HuH-7 (cell line): ENCODE results near the gene UPF1.
A peak's percentile ranks its signal among the peaks of the same experiment; 100 is the strongest.

Experiments used
- DNase-seq: peaks from one replicate; pipeline ENCODE4 v3.0.0; 2011; ENCODE audit warnings: low spot score

The UPF1 gene

GRCh38 chr19:18875726-18876125, 44.0 kb downstream of the UPF1 start:
- no peak for DNase-seq

GRCh38 chr19:18876865-18877264, 45.1 kb downstream of the UPF1 start:
- no peak for DNase-seq

DNA sequence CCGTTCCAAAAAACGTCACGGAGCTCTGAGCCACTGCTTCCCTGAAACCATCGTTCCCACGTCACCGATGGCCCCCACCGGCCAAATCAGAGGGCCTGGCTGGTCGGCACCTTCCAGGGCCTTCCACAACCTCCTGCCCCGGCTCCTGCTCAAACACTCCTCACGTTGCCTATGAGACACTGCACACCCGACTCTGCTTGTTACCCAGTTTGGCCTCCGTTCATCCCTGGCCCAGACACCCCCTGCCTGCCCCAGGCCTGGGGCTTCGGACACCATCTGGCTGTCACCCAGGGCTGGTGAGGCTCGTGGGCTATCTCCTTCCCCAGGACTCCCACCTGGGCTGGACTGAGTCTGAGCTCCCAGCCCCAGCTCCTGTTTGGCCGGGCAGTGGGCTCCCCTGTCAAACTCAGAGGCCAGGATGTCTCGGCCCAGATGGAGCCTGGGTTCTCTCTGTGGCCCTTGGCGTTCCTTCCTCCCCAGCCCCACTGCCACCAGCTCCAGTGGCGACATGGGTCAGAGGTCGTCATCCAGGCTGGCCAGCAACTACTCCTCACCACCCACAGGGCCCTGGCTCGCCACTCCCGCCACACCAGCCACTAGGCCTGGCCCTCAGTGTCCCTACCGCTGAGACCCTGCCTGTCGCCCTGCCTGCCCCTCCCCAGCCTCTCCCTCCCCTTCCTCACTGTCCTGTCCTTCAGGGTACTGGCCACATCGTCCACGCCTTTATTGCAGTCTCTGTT, 46.5 kb downstream of the UPF1 start:
- DNase-seq = no peak

DNA sequence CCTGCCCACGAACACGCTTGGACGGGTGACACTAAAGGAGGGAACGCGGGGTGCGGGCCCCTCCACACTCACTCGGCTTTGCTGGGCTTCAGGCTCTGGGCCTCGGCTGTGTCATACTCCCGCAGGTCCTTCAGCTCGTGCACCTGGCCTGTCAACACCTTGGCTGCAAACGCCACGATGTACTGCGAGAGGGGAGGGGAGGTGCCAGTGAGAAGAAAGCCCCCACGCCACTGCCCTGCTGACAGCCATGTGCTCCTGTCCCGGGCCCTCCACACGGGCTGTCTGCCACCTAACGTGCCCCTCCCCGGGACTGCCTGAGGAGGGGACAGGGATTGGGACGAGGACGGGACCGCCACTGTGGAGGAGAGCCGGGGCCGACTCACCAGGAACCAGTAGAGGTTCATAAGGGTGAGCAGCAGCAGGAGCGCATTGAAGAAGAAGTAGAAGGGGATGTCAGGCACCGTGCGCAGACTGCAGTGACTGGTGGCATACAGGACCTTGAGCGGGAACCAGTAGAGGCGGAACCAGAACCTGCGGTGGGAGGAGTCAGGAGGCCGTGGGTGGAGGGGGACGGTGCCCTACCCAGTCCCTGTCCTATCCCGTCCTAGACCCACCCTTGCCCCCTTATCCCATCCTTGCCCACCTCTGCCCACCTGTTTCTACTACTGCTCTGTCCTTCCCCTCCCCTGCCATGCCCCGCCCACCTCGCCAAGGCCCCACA, 47.3 kb downstream of the UPF1 start:
- no peak for DNase-seq

DNA sequence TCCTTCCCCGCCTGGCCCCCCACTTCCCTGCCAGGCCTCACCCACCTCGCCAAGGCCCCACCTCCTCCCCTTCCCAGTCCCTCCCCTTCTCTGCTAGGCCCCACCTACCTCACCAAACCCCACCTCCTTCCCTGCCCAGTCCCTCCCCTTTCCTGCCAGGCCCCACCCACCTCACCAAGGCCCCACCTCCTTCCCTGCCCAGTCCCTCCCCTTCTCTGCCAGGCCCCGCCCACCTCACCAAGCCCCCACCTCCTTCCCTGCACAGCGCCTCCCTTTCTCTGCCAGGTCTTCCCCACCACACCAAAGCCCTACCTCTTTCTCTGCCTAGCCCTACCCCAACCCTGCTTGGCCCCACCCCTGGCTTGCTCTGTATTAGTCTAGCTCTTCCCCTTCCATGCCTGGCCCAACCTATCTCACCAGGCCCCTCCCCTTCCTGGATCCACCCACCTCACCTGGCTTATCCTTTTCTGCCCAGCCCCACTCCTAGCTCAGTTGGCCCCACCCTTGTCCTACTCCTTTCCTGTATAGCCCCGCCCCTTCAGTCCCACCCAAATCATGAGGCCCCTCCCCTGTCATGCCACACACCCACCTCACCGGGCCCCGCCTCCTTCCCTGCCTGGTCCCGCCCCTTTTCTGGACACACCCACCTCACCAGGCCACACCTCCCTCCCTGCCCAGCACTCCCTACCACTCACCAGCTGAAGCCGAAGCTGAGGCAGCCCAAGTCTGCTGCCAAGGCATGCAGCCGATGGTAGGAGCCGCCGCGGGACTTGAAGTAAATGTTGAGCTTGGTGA, 48.0 kb downstream of the UPF1 start:
- no peak for DNase-seq

DNA sequence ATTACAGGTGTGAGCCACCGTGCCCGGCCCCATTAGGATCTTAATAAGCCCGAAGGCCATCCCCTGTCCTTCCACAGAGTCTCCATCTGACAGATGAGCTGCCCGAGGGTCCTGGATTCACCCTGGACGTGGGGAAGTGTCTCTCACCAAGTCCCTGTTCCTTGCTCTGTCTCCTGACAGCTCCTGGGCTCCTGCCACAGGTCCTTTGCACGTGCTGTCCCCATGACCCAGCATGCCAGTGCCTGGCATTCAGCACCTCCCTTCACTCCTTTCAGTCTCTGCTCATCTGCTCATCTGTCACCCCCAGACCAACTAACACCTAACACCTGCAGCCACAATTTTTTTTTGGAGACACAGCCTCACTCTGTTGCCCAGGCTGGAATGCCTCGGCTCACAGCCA, 49.7 kb downstream of the UPF1 start:
- no peak for DNase-seq

DNA sequence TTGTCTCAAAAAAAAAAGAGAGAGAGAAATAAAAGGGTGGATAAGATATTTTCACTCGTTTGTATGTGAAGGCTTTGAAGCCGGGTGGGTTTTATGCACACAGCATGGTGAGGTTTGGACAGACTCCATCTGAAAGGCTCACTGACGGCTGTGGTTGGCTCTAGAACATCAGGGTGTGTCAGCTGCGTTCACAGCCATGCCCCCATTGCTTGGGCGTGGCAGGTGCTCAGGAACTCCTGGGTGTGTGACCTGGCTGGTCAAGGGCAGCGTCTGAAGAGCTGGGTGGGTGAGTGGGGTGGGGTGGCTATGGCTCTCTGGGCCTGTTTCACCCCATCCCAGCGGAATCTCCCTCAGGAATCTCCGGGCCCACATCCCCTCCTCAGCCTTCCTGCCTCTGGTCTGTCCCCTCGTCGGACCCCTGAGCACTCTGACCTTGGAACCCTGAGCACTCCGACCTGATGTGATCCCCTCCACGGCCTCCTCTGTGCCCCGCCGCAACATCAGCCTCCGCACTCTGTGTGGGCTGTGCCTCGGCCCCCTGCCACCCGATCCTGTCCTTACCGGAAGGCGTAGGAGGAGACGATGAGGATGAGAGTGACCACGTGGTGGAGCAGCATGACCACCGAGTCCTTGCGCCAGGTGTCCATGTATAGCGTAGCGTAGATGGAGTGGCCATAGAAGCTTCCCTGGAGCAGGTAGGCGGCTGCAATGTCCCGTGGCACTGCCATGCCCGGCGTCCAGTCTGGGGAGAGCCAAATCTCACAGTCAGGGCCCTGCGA, 52.0 kb downstream of the UPF1 start:
- no peak for DNase-seq

DNA sequence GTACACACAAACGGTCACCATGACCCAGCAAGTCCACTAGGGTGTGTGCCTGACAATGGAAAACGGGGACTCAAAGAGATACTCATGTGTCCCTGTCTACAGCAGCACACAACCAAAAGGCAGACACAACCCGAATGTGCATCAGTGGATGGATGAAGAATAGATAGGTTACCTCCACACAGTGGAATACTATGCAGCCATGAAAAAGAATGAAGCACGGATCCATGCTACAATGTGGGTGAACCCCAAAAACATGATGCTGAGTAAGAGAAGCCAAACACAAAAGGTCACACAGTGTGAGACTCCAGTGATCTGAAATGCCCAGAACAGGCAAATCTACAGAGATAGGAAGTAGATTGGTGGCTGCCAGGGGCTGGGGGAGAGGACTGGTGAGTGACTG, 55.2 kb downstream of the UPF1 start:
- no peak for DNase-seq

GRCh38 chr19:18889949-18890745, 58.4 kb downstream of the UPF1 start:
- no peak for DNase-seq

- no peak for DNase-seq
Observed at GRCh38 chr19:18893587-18894253, 62.0 kb downstream of the UPF1 start.

GRCh38 chr19:18894254-18895037, 62.7 kb downstream of the UPF1 start:
- DNase-seq = no peak

- DNase-seq = peak; percentile 100
Observed at GRCh38 chr19:18895038-18895823, 63.5 kb downstream of the UPF1 start.

DNA sequence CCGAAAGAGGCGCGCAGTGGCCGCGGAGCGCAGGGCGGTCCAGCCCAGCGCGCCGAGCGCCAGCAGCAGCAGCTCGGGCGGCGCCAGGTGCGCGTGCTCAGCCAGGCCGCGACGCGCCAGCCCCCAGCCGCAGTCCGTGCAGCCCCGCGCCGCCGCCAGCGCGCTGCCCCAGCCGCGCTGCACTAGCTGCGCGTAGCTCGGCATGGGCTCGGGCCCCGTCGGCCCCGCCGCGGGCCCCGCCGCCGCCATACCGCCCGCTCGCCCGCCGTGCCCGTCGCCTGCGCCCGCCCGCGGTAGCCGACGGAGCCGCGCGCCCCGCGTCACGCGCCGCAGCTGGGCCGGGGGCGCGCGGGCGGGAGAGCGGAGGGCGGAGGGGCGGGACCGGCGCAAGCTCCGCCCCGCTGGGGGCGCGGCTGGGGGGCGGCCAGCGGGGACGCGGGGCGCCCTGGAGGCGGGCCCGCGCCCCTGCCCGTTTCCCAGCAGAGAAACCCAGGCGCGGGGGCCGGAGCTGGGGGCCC, 64.1 kb downstream of the UPF1 start, which contains the start of gene CERS1:
Gene CERS1, minus strand, starts transcription at position 335 of the 518 bp plus-strand sequence. Its CDS starts 86 bp downstream, at position 249.
- DNase-seq = peak; percentile 87

GRCh38 chr19:18896421-18896841, 64.7 kb downstream of the UPF1 start:
- no peak for DNase-seq

GRCh38 chr19:18897094-18898029, 65.6 kb downstream of the UPF1 start:
- no peak for DNase-seq

DNA sequence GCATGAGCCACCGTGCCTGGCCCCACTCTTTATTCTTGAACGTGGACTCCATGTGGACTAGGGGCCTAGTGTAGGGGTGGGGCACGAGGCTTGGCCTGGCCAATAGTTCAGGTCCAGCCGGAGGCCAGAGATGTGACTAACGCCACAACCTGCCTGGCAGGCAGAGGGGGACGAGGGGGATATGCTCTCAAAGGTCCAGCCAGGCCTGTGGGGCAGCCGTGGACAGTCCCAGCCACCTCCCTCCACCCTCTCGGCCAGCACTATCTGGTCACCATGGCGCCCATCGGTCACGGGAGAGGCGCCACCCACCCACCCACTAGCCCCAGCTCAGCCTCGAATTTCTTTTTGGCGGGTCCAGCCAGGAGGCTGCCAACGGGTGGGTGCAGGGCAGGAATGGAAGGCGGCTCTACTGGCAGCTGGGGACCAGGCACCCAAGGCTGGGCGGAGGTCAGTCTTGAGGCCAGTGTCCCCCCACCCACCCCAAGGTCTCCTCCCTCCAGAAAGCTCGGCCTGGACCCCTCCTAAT, 66.4 kb downstream of the UPF1 start:
- DNase-seq = peak; percentile 55
